Renal cortical epithelial cell (primary cell): Measurements from ENCODE around the gene RIPK4. TPM values are rescaled to one million over a fixed set of nuclear protein-coding genes. Genes with fewer than 3 reads are reported as not detected.

Source experiments
- DNase-seq: peaks from one replicate; pipeline ENCODE4 v3.0.0-alpha.2; 2011; ENCODE audit warnings: low read depth
- total RNA-seq: library from RNA; depleted of rRNA; stranded (reverse); fragments of >200 nt; gene quantifications from 2 replicates; pipeline ENCODE4 v1.2.3, GENCODE V29; 2014

RIPK4 gene
- total RNA-seq, 1 donor from 2014 or later: 65.1 TPM

DNA sequence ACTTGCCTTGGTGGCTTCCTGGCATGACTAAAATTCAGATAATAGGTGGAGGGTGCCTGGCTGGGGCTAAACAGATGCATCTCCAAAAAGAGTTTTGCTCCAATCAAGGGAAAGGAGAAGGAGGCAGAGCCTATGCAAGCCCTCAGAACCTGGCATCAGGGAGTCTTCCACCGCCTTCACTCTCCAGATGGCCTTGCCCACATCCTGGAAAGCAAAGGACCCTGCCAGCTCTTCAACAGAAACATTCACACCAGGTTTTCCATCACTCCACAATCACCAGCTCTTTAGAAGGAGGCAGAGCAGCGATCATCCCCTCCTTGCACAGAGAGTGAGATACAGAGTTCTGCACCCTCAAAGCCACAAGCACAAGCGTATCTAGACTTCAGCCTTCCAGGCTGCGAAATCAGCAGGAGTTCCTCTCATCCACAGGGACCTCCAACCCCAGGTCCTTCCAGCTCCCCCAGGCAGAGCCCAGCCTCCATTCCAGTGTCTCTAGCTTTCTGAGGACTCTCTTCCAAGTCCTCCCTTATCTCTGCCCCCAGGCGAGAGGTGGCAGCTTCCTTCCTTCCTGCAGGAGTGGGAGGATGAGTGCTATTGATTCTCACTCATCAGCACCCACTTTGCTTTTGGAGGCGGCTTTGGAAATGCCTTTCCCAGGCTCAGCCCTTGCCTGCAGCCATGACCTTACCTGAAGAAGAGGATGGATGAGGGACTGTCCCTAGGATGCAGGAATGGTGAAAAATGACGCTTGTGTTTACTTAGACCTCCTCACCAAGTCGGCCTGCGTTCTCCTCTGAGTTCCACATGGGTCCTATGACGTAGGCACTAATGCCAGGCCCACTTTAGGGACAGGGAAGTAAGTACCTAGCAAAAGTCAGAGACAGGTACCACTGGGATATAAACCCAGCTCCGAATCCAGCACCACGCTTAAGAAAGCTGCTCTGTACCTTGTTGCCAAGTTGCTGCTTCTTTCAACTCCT, 75.4 kb downstream of the RIPK4 start:
- DNase-seq: no peak

Other genes with a start within 250 kb of the RIPK4 start
- 2.4 and 7.8 TPM in 2 replicates for gene PRDM15, start 112.3 kb upstream of the RIPK4 start, total RNA-seq
- gene C2CD2, start 187.0 kb upstream of the RIPK4 start, total RNA-seq: 17.9 and 30.7 TPM in 2 replicates
- 4.5 and 9.0 TPM in 2 replicates for gene ZBTB21, start 243.3 kb upstream of the RIPK4 start, total RNA-seq